HL-60 (cell line): Measurements from ENCODE around the gene ATF3.

Source experiments
- DNase-seq, 2 experiments: peaks; one replicate each; pipeline ENCODE4 v3.0.0-alpha.2; 2010 to 2020; ENCODE audit warnings: low read depth in 1 of 2, low spot score in 1 of 2
- H3K27ac ChIP-seq: fragments of 250-450 bp; sonication (Bioruptor Pico); replicated peaks from 2 replicates; pipeline ENCODE4 v1.5.1; 2020; ENCODE audit warnings: mild to moderate bottlenecking, moderate library complexity
- H3K27me3 ChIP-seq: fragments of 250-450 bp; sonication (Bioruptor Pico); 2 replicates; pipeline ENCODE4 v1.5.1; 2021; ENCODE audit warnings: mild to moderate bottlenecking, moderate library complexity; ENCODE audit not compliant: insufficient read depth, poor library complexity, severe bottlenecking
- H3K4me3 ChIP-seq: replicated peaks from 2 replicates; pipeline ENCODE4 v1.5.1; 2011; ENCODE audit warnings: mild to moderate bottlenecking, control low read depth, low read length; ENCODE audit not compliant: insufficient read depth
- CTCF ChIP-seq: IDR thresholded peaks from one replicate; pipeline ENCODE4 v1.5.1; 2011; ENCODE audit warnings: low read length, control low read depth, inconsistent platforms; ENCODE audit not compliant: insufficient read depth
- GABPA ChIP-seq: IDR thresholded peaks from 2 replicates; pipeline ENCODE4 v1.6.1; 2012; ENCODE audit warnings: low read depth
- POLR2AphosphoS5 ChIP-seq: IDR thresholded peaks from 2 replicates; pipeline ENCODE4 v1.6.1; 2012; ENCODE audit warnings: low read depth
- SPI1 ChIP-seq: IDR thresholded peaks from 2 replicates; pipeline ENCODE4 v1.6.1; 2012; ENCODE audit warnings: low read depth, mild to moderate bottlenecking, borderline replicate concordance
- TF ChIP-seq, protein P1 (sequence below): IDR thresholded peaks from 2 replicates; pipeline ENCODE4 v1.6.1; 2012; ENCODE audit warnings: low read depth; ENCODE audit not compliant: insufficient replicate concordance

Gene ATF3

DNA sequence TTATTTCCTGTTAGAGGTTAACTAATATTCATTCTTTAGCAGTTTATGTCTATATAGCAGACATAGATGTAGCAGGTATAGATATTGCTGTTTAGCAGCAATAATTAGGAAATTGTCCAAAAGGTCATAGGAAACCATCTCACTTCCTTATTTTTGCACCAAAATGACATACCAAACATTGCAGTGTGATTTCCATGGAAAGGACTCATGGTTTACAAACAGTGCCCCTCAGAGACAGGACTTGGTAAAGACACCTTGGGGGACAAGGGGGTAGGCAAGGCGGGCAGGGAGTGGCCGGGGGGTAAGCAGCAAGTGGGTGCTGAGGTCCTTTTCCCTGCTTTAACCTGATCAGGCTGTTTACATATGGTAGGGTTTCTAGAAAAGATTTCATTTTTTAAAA, 60.5 kb downstream of the ATF3 start:
- DNase-seq: peak in 1 of 2 experiments; percentile 55
- H3K27ac ChIP-seq: no peak overlapping the region

GRCh38 chr1:212669600-212669999, 61.0 kb downstream of the ATF3 start:
- no peak overlapping the region for H3K4me3 ChIP-seq
- H3K27ac ChIP-seq: no peak overlapping the region
- TF ChIP-seq SPI1: no peak
- TF ChIP-seq, protein P1, sequence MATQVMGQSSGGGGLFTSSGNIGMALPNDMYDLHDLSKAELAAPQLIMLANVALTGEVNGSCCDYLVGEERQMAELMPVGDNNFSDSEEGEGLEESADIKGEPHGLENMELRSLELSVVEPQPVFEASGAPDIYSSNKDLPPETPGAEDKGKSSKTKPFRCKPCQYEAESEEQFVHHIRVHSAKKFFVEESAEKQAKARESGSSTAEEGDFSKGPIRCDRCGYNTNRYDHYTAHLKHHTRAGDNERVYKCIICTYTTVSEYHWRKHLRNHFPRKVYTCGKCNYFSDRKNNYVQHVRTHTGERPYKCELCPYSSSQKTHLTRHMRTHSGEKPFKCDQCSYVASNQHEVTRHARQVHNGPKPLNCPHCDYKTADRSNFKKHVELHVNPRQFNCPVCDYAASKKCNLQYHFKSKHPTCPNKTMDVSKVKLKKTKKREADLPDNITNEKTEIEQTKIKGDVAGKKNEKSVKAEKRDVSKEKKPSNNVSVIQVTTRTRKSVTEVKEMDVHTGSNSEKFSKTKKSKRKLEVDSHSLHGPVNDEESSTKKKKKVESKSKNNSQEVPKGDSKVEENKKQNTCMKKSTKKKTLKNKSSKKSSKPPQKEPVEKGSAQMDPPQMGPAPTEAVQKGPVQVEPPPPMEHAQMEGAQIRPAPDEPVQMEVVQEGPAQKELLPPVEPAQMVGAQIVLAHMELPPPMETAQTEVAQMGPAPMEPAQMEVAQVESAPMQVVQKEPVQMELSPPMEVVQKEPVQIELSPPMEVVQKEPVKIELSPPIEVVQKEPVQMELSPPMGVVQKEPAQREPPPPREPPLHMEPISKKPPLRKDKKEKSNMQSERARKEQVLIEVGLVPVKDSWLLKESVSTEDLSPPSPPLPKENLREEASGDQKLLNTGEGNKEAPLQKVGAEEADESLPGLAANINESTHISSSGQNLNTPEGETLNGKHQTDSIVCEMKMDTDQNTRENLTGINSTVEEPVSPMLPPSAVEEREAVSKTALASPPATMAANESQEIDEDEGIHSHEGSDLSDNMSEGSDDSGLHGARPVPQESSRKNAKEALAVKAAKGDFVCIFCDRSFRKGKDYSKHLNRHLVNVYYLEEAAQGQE: no peak
- no peak for TF ChIP-seq GABPA
- TF ChIP-seq CTCF: no peak
- no peak for TF ChIP-seq POLR2AphosphoS5
- no peak for DNase-seq
- H3K27me3 ChIP-seq: no peaks in the 10 kb centered on the region

More for the DNA sequence above, 60.5 kb downstream of the ATF3 start:
- TF ChIP-seq POLR2AphosphoS5 (no peak), SPI1 (peak; percentile 93), GABPA (no peak)
- TF ChIP-seq, protein P1: no peak
- Histone ChIP-seq H3K27me3 (no peaks in the 10 kb centered on the region), H3K4me3 (no peak overlapping the region)

DNA sequence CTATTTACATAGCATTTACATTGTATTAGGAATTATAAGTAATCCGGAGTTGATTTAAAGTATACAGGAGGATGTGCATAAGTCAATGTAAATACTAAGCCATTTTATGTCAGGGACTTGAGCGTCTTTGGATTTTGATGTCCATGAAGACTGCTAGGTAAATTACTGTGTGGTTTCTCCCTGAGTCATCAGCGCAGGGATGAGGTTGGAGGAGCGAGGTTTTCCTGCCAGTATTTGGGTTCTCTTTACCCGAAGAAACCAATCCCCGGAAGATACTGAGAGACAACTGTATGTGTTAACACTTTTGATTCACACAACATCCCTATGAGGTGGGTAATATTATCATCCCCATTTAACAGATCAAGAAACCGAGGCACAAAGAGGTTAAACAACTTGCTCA, 61.7 kb downstream of the ATF3 start:
- Histone ChIP-seq H3K4me3 (no peak overlapping the region), H3K27ac (no peak overlapping the region), H3K27me3 (no peaks in the 10 kb centered on the region)
- TF ChIP-seq SPI1 (no peak), GABPA (no peak), CTCF (no peak), POLR2AphosphoS5 (no peak)
- TF ChIP-seq, protein P1: no peak
- DNase-seq: no peak
